Thyroid gland (tissue), 4 donors: ENCODE measurements around the gene SEC14L2. TPM values are rescaled to one million over a fixed set of nuclear protein-coding genes. Genes with fewer than 3 reads are reported as not detected.
A peak's percentile ranks its signal among the peaks of the same experiment; 100 is the strongest.

Experiments
- DNase-seq, 2 donors: peaks; one replicate each; pipeline ENCODE4 v3.0.0-alpha.2; 2019
- H3K27ac ChIP-seq, 3 donors: fragments of 200-600 bp; sonication (generic); 1 replicate in 2 of 3; 2 replicates in 1 of 3; pipeline ENCODE4 v1.5.1; 2016 to 2019; ENCODE audit warnings: mild to moderate bottlenecking in 1 of 3, moderate library complexity in 1 of 3
- H3K27me3 ChIP-seq: fragments of 200-600 bp; sonication (generic); one replicate; pipeline ENCODE4 v1.5.1; 2019
- H3K36me3 ChIP-seq, 2 donors: fragments of 200-600 bp; sonication (generic); one replicate each; pipeline ENCODE4 v1.5.1; 2016 to 2019
- H3K4me1 ChIP-seq, 2 donors: fragments of 200-600 bp; sonication (generic); one replicate each; pipeline ENCODE4 v1.5.1; 2017 to 2019
- H3K4me3 ChIP-seq, 3 donors: fragments of 200-600 bp; sonication (generic); replicated peaks in 1 of 3; 1 replicate in 2 of 3; 2 replicates in 1 of 3; pipeline ENCODE4 v1.5.1; 2016; ENCODE audit warnings: mild to moderate bottlenecking in 1 of 3
- H3K9me3 ChIP-seq: fragments of 200-600 bp; sonication (generic); one replicate; pipeline ENCODE4 v1.5.1; 2017
- CTCF ChIP-seq, 6 experiments: fragments of 200-600 bp in 3 of 6; fragments of 450-650 bp in 3 of 6; sonication (generic) in 3 of 6; IDR thresholded peaks; one replicate each; pipeline ENCODE4 v1.5.1; 2016 to 2019; ENCODE audit warnings: antibody characterized with exemption in 6 of 6, mild to moderate bottlenecking in 2 of 6, inconsistent platforms in 1 of 6, moderate library complexity in 1 of 6
- POLR2A ChIP-seq, 2 donors: fragments of 450-650 bp; IDR thresholded peaks; one replicate each; pipeline ENCODE4 v1.6.1; 2017; ENCODE audit warnings: antibody characterized with exemption in 2 of 2, mild to moderate bottlenecking in 2 of 2, moderate library complexity in 1 of 2
- WGBS, 2 donors: methylation state at CpG; one replicate each; pipeline ENCODE4 v1.1.5; 2017; 5-methylcytosine and 5-hydroxymethylcytosine counted together
- intact Hi-C: fragments of 100-400 bp; cut with DNase I; formaldehyde crosslinking; loops from one replicate; pipeline ENCODE4 v1.15.1; 2023
- total RNA-seq, 4 donors: library from RNA; depleted of rRNA; stranded (reverse); fragments of >200 nt; gene quantifications; one replicate each; pipeline ENCODE4 v1.2.3, GENCODE V29; 2016

Gene SEC14L2
- total RNA-seq, 4 donors from 2014 or later, result 26.6 to 59.1 (median 30.4) TPM

- 61 to 70% methylated on average over 5 to 6 of the region's 6 CpGs for WGBS, 2 donors
- H3K36me3 ChIP-seq, result no peaks in the 10 kb centered on the region
- H3K27ac ChIP-seq, result no peak overlapping the region
- intact Hi-C loops, result no loop called here
- H3K9me3 ChIP-seq, result no peaks in the 10 kb centered on the region
- DNase-seq, result peak; percentile 55 to 58
- no peak for TF ChIP-seq CTCF (IDR thresholded peaks at IDR 0.05)
- TF ChIP-seq POLR2A (IDR thresholded peaks at IDR 0.05), result no peak
- no peaks in the 10 kb centered on the region for H3K27me3 ChIP-seq
- H3K4me3 ChIP-seq, result no peak overlapping the region
- H3K4me1 ChIP-seq, result peaks cover 0 to 3% of the 10 kb centered on the region in 2 donors
These were observed 57.1 kb downstream of the SEC14L2 start for GRCh38 chr22:30453731-30454510.

GRCh38 chr22:30455075-30455840 lies 58.4 kb downstream of the SEC14L2 start:
- Histone ChIP-seq H3K4me1 (peaks cover 0 to 3% of the 10 kb centered on the region in 2 donors), H3K27ac (no peak overlapping the region), H3K9me3 (no peaks in the 10 kb centered on the region), H3K27me3 (no peaks in the 10 kb centered on the region), H3K4me3 (no peak overlapping the region), H3K36me3 (no peaks in the 10 kb centered on the region)
- TF ChIP-seq CTCF (IDR thresholded peaks at IDR 0.05), result no peak
- TF ChIP-seq POLR2A (IDR thresholded peaks at IDR 0.05), result no peak
- WGBS, 2 donors, result 92 to 94% methylated on average over 7 to 8 of the region's 8 CpGs
- intact Hi-C loops, result no loop called here
- no peak for DNase-seq

- Histone ChIP-seq H3K4me3 (no peak overlapping the region), H3K27ac (no peak overlapping the region), H3K27me3 (no peaks in the 10 kb centered on the region), H3K9me3 (no peaks in the 10 kb centered on the region), H3K4me1 (no peaks in the 10 kb centered on the region), H3K36me3 (no peaks in the 10 kb centered on the region)
- DNase-seq, result no peak
- WGBS, 2 donors, result 75 to 77% methylated on average over 8 of the region's 8 CpGs
- intact Hi-C loops, result no loop called here
- TF ChIP-seq CTCF (IDR thresholded peaks at IDR 0.05) (no peak), POLR2A (IDR thresholded peaks at IDR 0.05) (no peak)
These were observed 61.2 kb downstream of the SEC14L2 start for GRCh38 chr22:30457981-30458380.

- Histone ChIP-seq H3K36me3 (no peaks in the 10 kb centered on the region), H3K27me3 (no peaks in the 10 kb centered on the region), H3K4me1 (no peaks in the 10 kb centered on the region), H3K4me3 (no peak overlapping the region), H3K9me3 (no peaks in the 10 kb centered on the region), H3K27ac (no peak overlapping the region)
- DNase-seq, result peak in 1 of 2 donors; percentile 6
- intact Hi-C loops, result no loop called here
- no peak for TF ChIP-seq POLR2A (IDR thresholded peaks at IDR 0.05)
- TF ChIP-seq CTCF (IDR thresholded peaks at IDR 0.05), result no peak
- WGBS, 2 donors, result 55 to 68% methylated on average over 4 of the region's 4 CpGs
These were observed 62.6 kb downstream of the SEC14L2 start for GRCh38 chr22:30459181-30460052.
